GM12873 (cell line): Measurements from ENCODE around the gene CHMP5.

ENCODE experiments used
- TF ChIP-seq, protein P1 (sequence below): IDR thresholded peaks from 2 replicates; pipeline ENCODE4 v1.5.1; 2012; ENCODE audit warnings: low read depth, mild to moderate bottlenecking, moderate library complexity, low read length, control low read depth; ENCODE audit not compliant: insufficient read depth; ENCODE audit errors: missing control alignments

Gene CHMP5

DNA sequence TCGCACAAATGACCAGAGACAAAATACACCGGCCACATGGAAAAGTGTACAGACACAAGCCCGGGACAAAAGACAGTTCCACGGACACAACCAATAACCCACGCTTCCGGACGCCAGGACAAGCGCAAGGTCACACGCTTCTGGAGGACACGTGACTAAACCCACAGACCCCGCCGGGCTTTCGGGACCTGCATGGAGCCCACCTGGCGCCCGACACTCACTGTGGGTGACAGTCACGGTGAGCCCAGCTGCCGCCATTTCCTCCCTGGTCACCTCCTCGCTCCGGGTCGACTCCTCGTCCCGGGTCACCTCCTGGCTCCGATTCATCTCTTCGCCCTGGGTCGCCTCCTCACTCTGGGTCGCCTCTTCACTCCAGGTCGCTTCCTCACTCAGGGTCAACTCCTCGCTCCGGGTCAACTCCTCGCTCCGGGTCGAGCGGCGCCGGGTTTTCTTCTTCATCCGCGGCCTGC is 811 bp upstream of the CHMP5 start:
- TF ChIP-seq, protein P1, sequence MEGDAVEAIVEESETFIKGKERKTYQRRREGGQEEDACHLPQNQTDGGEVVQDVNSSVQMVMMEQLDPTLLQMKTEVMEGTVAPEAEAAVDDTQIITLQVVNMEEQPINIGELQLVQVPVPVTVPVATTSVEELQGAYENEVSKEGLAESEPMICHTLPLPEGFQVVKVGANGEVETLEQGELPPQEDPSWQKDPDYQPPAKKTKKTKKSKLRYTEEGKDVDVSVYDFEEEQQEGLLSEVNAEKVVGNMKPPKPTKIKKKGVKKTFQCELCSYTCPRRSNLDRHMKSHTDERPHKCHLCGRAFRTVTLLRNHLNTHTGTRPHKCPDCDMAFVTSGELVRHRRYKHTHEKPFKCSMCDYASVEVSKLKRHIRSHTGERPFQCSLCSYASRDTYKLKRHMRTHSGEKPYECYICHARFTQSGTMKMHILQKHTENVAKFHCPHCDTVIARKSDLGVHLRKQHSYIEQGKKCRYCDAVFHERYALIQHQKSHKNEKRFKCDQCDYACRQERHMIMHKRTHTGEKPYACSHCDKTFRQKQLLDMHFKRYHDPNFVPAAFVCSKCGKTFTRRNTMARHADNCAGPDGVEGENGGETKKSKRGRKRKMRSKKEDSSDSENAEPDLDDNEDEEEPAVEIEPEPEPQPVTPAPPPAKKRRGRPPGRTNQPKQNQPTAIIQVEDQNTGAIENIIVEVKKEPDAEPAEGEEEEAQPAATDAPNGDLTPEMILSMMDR: no peak

DNA sequence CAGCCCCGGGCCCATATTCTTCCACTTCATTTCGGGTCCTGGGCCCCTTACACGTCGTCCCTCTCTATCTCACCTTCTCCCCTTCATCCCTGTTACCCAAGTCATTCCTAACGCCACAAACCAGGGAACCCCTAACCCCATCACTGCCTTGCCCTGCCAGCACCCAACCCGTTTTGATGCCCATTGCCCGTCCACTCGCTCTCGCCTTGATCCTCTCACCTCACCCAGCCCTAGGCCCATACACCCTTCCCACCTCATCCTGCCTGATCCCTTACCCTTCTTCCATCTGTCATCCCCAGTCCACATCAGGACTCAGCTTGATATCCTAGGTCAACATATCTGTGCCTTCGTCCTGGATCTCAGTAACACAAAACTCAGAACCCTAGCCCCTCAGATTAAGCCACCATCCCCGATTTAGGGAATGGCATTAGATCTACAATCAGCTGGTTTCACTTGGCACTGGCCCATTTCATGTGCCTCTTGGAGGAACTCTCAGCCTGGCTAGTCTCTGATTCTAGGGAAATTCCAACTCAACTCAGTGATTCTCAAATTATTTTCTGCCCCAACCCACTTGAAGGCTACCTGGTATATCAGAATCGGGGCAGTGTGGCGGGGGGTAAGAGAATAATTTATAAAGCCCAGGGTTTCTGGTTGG is 489 bp downstream of the CHMP5 start:
- TF ChIP-seq, protein P1: no peak

DNA sequence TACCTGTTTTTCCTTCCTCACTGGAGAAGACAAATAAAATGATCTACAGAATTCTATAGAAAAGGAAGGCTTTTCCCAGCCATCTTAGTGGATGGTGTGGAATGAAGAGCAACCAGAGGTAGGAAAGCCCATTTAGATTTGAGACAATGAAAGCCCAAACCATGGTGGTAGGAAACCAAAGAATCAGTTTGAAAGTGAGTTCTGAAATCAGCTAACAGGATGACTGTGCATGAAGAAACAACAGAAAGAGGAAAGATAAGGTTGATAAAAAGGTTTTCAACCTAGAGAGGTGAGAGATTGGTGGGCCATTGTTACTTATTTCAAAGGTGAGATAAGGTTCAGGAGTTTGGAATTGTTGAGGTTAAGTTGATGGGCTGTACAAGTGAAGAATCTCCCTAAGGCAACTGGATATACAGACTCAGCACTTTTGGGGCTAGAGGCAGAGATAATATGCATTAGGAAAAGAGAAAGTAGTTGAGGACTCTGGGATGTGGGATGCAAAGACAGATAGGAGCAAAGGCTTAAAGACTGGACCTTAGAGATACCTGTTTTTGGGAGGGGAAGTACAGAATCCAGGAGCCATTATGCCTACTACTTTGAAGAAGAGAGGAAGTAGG is 2.4 kb downstream of the CHMP5 start:
- TF ChIP-seq, protein P1: no peak

DNA sequence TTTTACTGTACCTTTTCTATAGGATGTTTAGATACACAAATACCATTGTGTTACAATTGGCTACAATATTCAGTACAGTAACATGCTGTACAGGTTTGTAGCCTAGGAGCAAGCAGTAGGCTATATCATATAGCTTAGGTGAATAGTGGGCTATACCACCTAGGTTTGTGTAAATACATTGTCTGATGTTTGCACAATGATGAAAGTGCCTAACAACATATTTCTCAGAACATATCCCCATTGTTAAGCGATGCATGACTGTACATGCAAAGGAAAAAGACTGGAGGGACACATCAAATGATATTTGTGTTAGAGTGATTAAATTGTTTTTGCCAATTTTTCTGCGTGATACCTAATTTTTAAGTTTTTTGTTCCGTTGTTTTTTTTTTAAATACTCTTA is 5.3 kb downstream of the CHMP5 start:
- TF ChIP-seq, protein P1: no peak

DNA sequence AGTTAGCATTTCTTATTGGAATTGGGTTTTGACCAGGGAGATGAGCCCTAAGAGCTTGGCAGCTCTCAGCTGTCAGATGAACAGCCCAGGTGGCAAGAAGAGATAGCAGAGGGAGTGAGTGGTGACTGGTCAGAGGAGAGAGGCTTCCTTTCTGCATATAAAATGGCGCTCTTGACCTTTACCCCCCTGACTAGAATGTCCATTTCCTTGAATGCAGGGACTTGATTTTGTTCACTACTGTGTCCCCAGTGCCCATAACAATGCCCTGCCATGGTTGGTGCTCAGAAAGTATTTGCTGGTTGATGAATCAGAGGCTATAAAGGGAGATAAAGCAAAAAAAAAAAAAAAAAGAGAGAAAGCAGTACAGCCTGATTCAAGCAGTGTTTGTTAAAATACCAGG is 7.2 kb downstream of the CHMP5 start:
- TF ChIP-seq, protein P1: no peak

DNA sequence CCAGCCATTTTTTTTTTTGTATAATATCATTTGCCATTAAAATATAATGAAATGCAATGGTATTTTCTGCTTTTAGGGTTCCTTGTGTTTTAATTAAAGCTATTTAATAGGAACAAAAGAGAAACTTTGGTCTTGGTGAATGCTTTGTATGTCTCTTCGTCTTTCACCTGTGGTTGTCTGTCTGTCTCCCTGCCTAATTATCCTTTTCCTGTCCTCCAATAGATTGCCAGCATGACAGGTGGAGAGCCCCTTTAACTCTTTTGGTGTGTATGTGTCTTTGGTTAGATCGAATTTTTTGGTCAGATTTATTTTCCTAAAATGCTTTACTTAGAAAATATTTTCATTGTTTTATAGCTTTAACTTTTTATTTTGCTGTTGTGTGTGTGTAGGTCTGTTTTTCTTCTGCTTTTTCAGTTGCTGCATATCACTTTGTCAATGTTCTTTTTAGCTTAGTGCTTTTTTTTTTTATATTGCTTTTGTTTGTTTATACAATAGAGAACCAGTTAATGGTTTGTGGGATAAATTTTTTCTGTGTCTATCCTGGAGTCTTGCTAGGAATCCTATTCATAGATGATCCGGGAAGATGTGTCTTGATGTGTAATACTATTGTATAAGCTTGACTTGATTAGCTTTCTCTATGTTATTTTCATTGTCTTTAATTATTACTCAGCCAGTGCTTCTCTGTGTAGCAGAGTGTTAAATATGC is 8.6 kb downstream of the CHMP5 start:
- TF ChIP-seq, protein P1: no peak

DNA sequence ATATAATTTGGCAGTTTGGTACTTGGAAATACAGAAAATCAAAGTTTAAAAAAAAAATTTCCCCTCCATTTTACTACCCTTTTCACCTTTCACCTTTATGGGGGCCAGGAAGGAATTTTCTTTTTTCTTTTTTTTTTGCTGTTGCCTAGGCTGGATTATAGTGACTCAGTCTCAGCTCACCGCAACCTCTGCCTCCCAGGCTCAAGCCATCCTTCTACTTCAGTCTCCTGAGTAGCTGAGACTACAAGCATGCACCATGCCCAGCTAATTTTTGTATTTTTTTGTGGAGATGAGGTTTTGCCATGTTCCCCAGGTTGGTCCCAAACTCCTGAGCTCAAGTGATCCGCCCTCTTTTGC is 9.1 kb downstream of the CHMP5 start:
- TF ChIP-seq, protein P1: no peak
